Fibroblast of mammary gland (primary cell): ENCODE measurements around the gene COX5B.
A peak's percentile ranks its signal among the peaks of the same experiment; 100 is the strongest.

Experiments
- DNase-seq: peaks from one replicate; pipeline ENCODE4 v3.0.0-alpha.2; 2010; ENCODE audit warnings: low read depth
- H3K4me3 ChIP-seq: 2 replicates; pipeline ENCODE4 v1.5.1; 2011; ENCODE audit warnings: low read depth, mild to moderate bottlenecking, low read length, moderate library complexity; ENCODE audit not compliant: control insufficient read depth
- TF ChIP-seq, protein P1 (sequence below): conservative IDR thresholded peaks from 2 replicates; pipeline ENCODE4 v1.5.1; 2011; ENCODE audit warnings: low read depth, low read length, inconsistent platforms; ENCODE audit not compliant: control insufficient read depth, insufficient read depth

COX5B gene

DNA sequence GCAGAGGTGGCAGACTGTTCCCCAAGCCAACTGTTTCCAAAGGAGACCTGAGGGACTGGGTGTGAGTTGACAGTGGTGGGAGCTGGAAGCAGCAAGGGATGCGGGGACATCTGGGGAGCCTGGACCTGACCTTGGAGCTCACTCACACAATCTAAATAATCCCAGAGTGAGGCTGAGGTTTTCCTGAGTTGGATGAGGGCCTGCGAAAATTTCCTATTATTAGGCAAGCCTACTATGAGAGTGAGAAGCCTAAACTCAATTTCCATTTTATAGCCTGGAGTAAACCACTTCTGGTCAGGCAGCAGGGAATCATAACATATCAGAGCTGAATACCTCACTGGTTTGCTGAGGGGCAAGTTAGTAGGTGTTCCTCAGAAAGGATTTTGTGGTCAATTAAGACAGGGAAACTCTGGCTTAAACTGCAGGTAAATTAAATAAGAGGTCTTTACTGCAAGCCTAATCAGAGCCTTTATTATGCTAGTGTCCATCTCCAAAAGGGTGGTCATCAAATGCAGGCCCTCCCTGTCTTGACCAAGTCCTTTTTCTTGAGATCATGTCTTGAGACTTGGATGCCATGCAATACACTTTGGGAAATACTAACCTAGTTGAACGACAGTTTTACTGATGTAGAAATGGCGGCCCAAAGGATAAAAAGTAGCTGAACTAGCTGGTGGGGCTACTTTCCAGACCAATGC is 1.7 kb upstream of the COX5B start:
- DNase-seq, result no peak
- no peak overlapping the region for H3K4me3 ChIP-seq
- TF ChIP-seq, protein P1, sequence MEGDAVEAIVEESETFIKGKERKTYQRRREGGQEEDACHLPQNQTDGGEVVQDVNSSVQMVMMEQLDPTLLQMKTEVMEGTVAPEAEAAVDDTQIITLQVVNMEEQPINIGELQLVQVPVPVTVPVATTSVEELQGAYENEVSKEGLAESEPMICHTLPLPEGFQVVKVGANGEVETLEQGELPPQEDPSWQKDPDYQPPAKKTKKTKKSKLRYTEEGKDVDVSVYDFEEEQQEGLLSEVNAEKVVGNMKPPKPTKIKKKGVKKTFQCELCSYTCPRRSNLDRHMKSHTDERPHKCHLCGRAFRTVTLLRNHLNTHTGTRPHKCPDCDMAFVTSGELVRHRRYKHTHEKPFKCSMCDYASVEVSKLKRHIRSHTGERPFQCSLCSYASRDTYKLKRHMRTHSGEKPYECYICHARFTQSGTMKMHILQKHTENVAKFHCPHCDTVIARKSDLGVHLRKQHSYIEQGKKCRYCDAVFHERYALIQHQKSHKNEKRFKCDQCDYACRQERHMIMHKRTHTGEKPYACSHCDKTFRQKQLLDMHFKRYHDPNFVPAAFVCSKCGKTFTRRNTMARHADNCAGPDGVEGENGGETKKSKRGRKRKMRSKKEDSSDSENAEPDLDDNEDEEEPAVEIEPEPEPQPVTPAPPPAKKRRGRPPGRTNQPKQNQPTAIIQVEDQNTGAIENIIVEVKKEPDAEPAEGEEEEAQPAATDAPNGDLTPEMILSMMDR, result no peak

DNA sequence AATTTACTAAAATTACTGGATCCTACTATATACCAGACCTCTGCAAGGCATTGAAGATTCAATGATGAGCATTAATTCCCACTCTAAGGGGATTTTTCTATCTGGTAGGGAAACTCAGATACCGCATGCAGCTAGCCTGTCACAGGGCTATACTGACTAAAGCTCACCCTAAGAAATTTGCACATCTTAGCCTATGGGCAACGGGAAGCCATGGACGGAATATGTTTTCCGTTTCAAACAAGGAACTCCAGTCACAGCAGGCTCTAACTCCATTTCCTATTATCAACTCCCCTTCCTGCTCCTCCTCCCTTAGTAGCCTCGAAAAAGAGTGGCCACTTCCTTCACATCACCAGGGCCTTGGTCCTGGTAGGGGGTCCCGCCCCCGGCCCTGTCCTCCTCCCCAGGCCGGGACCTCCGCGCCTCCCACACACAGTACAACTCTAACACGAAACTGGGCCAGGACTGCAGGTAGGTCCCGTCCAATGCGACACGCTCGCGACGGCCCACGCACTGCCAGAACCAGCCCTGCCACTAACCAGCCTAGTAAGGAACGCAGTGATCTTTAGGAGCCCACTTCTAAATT is 659 bp upstream of the COX5B start:
- DNase-seq, result no peak
- TF ChIP-seq, protein P1, result no peak

DNA sequence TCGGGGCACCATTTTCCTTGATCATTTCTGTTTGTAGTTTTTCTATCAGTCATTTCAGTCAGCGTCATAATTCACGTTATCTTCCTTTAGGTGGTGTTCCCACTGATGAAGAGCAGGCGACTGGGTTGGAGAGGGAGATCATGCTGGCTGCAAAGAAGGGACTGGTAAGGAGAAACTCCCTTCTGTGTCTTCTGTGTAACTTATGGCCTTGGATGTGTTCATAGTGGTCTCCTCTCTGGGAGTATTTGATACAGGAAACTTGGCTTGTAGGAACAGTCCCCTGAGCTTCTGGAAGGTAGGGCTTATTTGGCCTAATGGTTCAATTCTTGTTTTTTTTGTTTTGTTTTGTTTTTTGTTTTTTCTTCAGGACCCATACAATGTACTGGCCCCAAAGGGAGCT is 1.1 kb downstream of the COX5B start:
- no peak for DNase-seq
- TF ChIP-seq, protein P1, result no peak
- peak overlapping the region; percentile 96 for H3K4me3 ChIP-seq

More for the DNA sequence above, 659 bp upstream of the COX5B start:
- peak overlapping the region; percentile 96 for H3K4me3 ChIP-seq

DNA sequence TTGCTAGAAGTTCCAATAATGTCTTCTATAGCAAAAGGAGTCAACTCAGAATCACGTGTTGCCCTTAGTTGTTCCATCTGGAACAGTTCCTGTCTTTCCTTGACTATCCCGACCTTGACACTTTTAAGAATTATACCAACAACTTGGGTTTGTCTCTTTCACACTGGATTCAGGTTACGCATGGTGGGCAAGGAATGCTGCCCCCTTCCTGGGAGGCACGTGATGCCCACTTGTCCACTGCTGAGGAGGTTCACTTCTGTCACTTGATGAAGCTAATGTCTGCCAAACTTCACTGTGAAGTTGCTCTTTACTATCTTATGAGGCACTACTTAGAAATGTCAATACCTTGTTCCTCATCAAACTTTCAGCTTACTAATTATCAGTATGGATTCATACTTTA is 5.3 kb downstream of the COX5B start:
- TF ChIP-seq, protein P1, result no peak
- DNase-seq, result no peak
- no peak overlapping the region for H3K4me3 ChIP-seq

DNA sequence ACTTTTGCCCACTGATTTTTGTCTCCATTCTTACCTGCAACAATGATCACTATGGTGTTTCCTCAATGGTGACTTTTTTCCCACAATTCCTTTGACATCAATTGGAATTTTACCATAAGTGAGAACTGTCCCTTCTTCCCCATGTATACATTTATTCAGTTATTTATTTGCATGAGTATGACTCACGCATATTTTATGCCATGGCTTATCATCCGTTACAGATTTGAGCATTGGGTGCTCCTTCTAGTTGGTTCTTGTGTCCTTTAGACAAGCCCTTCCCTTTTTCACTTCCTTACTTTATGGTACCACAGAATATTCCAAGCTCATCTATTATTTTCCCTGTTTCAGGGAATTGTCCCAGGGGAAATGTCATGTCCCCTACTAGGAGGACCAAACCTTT is 7.6 kb downstream of the COX5B start:
- H3K4me3 ChIP-seq, result no peak overlapping the region
- TF ChIP-seq, protein P1, result no peak
- no peak for DNase-seq

DNA sequence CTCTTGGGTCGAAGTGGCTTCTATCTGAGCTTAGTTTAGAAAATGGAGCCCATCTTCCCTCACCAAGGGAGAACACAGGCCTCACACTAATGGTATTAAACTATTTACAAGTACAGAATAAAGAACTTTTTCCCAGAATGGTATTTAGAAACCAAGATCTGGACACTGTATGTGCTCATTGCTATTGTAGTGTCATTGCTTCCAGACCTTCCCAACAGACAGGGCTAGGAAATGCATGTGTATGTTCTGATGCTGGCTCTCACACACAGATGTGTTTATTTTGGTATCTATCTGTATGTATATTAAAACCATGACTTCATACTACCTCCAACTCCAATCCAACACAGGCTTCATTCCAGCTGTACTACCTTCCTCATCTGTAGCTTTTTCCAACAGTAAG is 8.0 kb downstream of the COX5B start:
- DNase-seq, result no peak
- H3K4me3 ChIP-seq, result no peak overlapping the region
- TF ChIP-seq, protein P1, result no peak

DNA sequence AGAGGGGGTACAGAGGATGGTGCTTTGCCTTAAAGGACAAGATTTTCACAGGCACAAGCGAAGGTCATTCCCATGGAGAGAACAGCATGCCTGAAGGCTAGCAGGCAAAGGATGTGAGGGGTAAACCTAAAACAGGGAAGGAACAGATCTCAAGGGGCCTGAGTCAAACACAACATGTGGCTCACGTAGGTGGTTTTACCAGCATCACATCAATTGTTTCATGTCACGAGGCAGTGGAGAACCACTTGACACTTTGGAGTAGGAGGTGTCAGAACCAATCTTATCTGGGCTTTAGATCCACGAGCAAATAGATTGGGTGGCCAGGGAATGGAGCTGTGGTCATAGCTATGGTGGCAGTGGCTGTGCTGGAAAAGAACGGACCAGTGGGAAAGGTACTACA is 8.4 kb downstream of the COX5B start:
- H3K4me3 ChIP-seq, result no peak overlapping the region
- no peak for DNase-seq
- TF ChIP-seq, protein P1, result no peak
